Uterus (tissue), 4 donors: ENCODE data around the gene ZBTB7C. TPM values are rescaled to one million over a fixed set of nuclear protein-coding genes. Genes with fewer than 3 reads are reported as not detected.

Experiments used
- DNase-seq, 2 donors: peaks; one replicate each; pipeline ENCODE4 v3.0.0-alpha.2; 2019 to 2020
- H3K27ac ChIP-seq, 2 donors: fragments of 200-600 bp; sonication (generic); 1 replicate in 1 of 2; 2 replicates in 1 of 2; pipeline ENCODE4 v1.5.1; 2016 to 2018
- H3K27me3 ChIP-seq, 2 donors: fragments of 200-600 bp; sonication (generic); one replicate each; pipeline ENCODE4 v1.5.1; 2018 to 2019; ENCODE audit warnings: control low read depth in 1 of 2
- H3K36me3 ChIP-seq, 2 donors: fragments of 200-600 bp; sonication (generic); one replicate each; pipeline ENCODE4 v1.5.1; 2019; ENCODE audit warnings: control low read depth in 1 of 2
- H3K4me1 ChIP-seq, 2 donors: fragments of 200-600 bp; sonication (generic); one replicate each; pipeline ENCODE4 v1.5.1; 2018 to 2019; ENCODE audit warnings: control low read depth in 1 of 2
- H3K4me3 ChIP-seq, 2 donors: fragments of 200-600 bp; sonication (generic); 1 replicate in 1 of 2; 2 replicates in 1 of 2; pipeline ENCODE4 v1.5.1; 2018 to 2019; ENCODE audit warnings: mild to moderate bottlenecking in 1 of 2
- H3K9me3 ChIP-seq, 2 donors: fragments of 200-600 bp; sonication (generic); one replicate each; pipeline ENCODE4 v1.5.1; 2019; ENCODE audit warnings: control low read depth in 1 of 2
- CTCF ChIP-seq, 4 experiments: fragments of 200-600 bp in 2 of 4; fragments of 450-650 bp in 2 of 4; sonication (generic) in 2 of 4; IDR thresholded peaks; one replicate each; pipeline ENCODE4 v1.5.1; 2016 to 2019; ENCODE audit warnings: antibody characterized with exemption in 4 of 4, mild to moderate bottlenecking in 2 of 4, moderate library complexity in 1 of 4
- POLR2A ChIP-seq, 2 donors: fragments of 450-650 bp; IDR thresholded peaks; one replicate each; pipeline ENCODE4 v1.6.1; 2016; ENCODE audit warnings: antibody characterized with exemption in 2 of 2, mild to moderate bottlenecking in 1 of 2, moderate library complexity in 1 of 2
- intact Hi-C: fragments of 100-400 bp; cut with DNase I; formaldehyde crosslinking; loops from one replicate; pipeline ENCODE4 v1.15.1; 2023; ENCODE audit warnings: low total_unique reads
- total RNA-seq, 4 donors: library from RNA; depleted of rRNA in 3 of 4; stranded (reverse); fragments of >200 nt in 3 of 4; gene quantifications; one replicate each; pipeline versions ENCODE4 v1.1.0 to v1.2.4, GENCODE V29; 2014 to 2023
- donor health status: DM: yes; HTN: yes; CAD: no.

The ZBTB7C gene
- total RNA-seq, 4 donors from 2014 or later: 1.0 to 11.2 (median 7.9) TPM

DNA sequence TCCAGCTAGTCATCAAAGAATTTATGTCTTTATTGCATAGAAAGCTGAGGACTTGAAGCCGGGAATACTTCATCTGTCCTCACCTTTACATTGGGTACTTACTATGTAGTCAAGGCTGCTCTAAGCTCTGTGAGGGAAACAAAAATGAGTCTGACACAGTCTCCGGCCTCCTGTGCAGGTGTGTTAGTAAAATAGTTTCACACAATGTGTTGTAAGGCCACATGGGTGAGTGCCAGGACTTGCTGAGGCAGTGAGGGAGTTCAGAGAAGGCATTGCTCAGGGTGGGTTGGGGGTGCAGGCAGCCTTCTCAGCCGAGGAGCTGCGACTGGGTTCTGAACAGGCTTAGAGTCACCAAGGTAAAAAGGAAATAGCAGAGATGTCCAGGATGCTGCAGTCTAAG is 424.2 kb downstream of the ZBTB7C start:
- intact Hi-C loops: no loop called here
- Histone ChIP-seq H3K27me3 (no peaks in the 10 kb centered on the region), H3K4me3 (no peak overlapping the region), H3K4me1 (no peaks in the 10 kb centered on the region), H3K36me3 (no peaks in the 10 kb centered on the region), H3K9me3 (no peaks in the 10 kb centered on the region), H3K27ac (no peak overlapping the region)
- no peak for TF ChIP-seq CTCF (IDR thresholded peaks at IDR 0.05)
- TF ChIP-seq POLR2A (IDR thresholded peaks at IDR 0.05): no peak
- DNase-seq: no peak

DNA sequence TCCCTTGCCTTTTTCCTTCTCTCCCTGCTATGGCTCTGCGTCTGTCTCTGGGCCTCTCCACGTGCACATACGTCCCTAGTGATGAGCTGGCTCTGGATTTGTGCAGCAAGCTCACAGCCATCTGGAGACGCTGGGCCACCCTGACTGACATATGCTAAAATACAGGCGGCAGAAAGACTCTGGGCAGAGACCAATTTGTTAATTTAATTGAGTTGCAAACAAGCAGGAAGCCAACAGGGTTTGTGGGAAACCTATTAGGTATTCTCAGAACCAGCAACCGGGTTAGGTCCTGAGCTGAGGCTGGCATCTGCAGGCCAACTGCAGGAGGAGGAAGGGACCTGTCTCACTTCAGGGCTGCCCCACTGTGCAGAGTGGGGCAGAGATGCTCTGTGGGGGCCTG is 425.2 kb downstream of the ZBTB7C start:
- Histone ChIP-seq H3K27ac (no peak overlapping the region), H3K4me1 (no peaks in the 10 kb centered on the region), H3K36me3 (no peaks in the 10 kb centered on the region), H3K4me3 (no peak overlapping the region), H3K27me3 (no peaks in the 10 kb centered on the region), H3K9me3 (no peaks in the 10 kb centered on the region)
- no peak for TF ChIP-seq POLR2A (IDR thresholded peaks at IDR 0.05)
- no peak for TF ChIP-seq CTCF (IDR thresholded peaks at IDR 0.05)
- no peak for DNase-seq
- intact Hi-C loops: no loop called here

GRCh38 chr18:47983055-47983454 is 426.1 kb downstream of the ZBTB7C start:
- no peak for DNase-seq
- intact Hi-C loops: no loop called here
- H3K9me3 ChIP-seq: no peaks in the 10 kb centered on the region
- no peak overlapping the region for H3K4me3 ChIP-seq
- no peaks in the 10 kb centered on the region for H3K4me1 ChIP-seq
- no peak overlapping the region for H3K27ac ChIP-seq
- H3K36me3 ChIP-seq: no peaks in the 10 kb centered on the region
- no peak for TF ChIP-seq CTCF (IDR thresholded peaks at IDR 0.05)
- TF ChIP-seq POLR2A (IDR thresholded peaks at IDR 0.05): no peak
- H3K27me3 ChIP-seq: no peaks in the 10 kb centered on the region

- no peaks in the 10 kb centered on the region for H3K4me1 ChIP-seq
- no peak overlapping the region for H3K4me3 ChIP-seq
- H3K27me3 ChIP-seq: no peaks in the 10 kb centered on the region
- no peaks in the 10 kb centered on the region for H3K36me3 ChIP-seq
- TF ChIP-seq CTCF (IDR thresholded peaks at IDR 0.05): no peak
- TF ChIP-seq POLR2A (IDR thresholded peaks at IDR 0.05): no peak
- no peak for DNase-seq
- intact Hi-C loops: no loop called here
- no peaks in the 10 kb centered on the region for H3K9me3 ChIP-seq
- no peak overlapping the region for H3K27ac ChIP-seq
These were observed 427.4 kb downstream of the ZBTB7C start for GRCh38 chr18:47981830-47982229.

GRCh38 chr18:47981320-47981719 is 427.9 kb downstream of the ZBTB7C start:
- no peaks in the 10 kb centered on the region for H3K9me3 ChIP-seq
- no peaks in the 10 kb centered on the region for H3K27me3 ChIP-seq
- no peak overlapping the region for H3K4me3 ChIP-seq
- intact Hi-C loops: no loop called here
- H3K36me3 ChIP-seq: no peaks in the 10 kb centered on the region
- H3K4me1 ChIP-seq: no peaks in the 10 kb centered on the region
- no peak overlapping the region for H3K27ac ChIP-seq
- TF ChIP-seq POLR2A (IDR thresholded peaks at IDR 0.05) (no peak), CTCF (IDR thresholded peaks at IDR 0.05) (no peak)
- no peak for DNase-seq
